OCI-LY3 (cell line): Measurements from ENCODE around the gene MACROD2.

Source experiments
- EZH2phosphoT487 ChIP-seq: fragments of 200-600 bp; shearing (Covaris generic); IDR thresholded peaks from 2 replicates; pipeline ENCODE4 v1.6.1; 2018; ENCODE audit warnings: antibody characterized with exemption, mixed run types, low read depth
- TF ChIP-seq, protein P1 (sequence below): fragments of 200-600, 300-600 bp; sonication (generic); IDR thresholded peaks from 2 replicates; pipeline ENCODE4 v1.5.1; 2014; ENCODE audit warnings: antibody characterized with exemption, low read length, low read depth

DNA sequence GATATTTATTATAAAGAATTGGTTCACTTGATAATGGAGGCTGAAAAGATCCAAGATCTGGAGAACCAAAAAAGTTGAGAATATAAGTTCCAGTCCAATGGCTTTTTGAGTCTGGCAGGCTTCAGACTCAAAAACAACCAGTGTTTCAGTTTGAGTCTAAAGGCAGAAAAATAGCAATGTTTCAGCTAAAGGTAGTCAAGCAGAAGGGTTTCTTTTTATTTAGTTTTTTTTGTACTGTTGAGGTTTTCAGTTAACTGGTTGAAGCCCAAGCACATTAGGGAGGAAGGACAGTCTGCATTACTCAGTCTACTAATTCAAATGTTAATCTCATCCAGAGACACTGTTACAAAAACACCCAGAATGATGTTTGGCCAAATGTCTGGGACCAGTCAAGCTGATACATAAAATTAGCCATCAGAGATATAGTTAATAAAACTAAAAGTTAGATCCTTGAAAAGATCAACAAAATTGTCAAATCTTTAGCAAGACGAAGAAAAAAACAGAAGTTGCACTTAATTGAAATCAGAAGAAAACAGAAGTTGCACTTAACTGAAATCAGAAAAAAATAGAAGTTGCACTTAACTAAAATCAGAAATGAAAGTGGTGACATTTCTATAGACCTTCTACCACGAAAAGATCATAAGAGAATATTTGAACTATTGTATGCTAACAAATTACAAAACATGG lies 1322.4 kb downstream of the MACROD2 start:
- TF ChIP-seq, protein P1, sequence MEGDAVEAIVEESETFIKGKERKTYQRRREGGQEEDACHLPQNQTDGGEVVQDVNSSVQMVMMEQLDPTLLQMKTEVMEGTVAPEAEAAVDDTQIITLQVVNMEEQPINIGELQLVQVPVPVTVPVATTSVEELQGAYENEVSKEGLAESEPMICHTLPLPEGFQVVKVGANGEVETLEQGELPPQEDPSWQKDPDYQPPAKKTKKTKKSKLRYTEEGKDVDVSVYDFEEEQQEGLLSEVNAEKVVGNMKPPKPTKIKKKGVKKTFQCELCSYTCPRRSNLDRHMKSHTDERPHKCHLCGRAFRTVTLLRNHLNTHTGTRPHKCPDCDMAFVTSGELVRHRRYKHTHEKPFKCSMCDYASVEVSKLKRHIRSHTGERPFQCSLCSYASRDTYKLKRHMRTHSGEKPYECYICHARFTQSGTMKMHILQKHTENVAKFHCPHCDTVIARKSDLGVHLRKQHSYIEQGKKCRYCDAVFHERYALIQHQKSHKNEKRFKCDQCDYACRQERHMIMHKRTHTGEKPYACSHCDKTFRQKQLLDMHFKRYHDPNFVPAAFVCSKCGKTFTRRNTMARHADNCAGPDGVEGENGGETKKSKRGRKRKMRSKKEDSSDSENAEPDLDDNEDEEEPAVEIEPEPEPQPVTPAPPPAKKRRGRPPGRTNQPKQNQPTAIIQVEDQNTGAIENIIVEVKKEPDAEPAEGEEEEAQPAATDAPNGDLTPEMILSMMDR, result no peak
- no peak for TF ChIP-seq EZH2phosphoT487
